ENCODE results near the gene FIP1L1. TPM values are rescaled to one million over a fixed set of nuclear protein-coding genes. Genes with fewer than 3 reads are reported as not detected.

FIP1L1 gene
- total and polyA plus RNA-seq, 9 donors: 50.1 to 67.9 (median 64.4) TPM

DNA sequence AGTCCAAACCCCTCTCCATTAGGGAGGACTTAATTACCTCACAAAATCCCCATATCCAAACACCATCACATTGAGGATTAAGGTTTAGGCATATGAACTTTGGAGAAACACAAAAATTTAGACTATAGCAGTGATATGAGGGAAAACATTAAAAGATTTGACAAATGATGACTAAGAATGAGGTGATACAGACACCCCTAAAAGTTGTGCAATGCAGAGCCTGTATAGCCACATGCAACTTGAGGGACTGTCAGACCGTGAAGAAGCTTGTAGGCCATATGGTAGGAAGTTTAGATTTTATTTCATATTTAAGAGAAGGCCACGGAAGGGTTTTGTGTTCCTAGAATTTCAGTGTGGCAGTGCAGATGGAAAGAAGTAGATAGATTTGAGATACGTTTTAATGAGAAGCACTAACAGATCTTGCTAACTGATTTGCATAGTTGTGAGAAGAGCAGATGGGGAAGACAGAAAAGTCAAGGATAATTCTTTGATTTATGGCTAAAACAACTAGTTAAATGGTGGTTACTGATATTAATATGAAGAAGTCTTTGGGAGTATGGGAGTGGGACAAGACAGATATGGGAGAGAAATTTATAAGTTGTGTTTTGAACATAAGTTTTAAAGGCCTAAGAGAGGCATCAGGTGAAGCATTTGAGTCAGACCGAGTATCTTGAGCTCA is 5.5 kb upstream of the FIP1L1 start:
- Histone ChIP-seq H3K4me3 (no peak overlapping the region), H3K27me3 (no peaks in the 10 kb centered on the region), H3K27ac (no peak overlapping the region), H3K4me1 (ENCODE audit: insufficient read depth) (no peaks in the 10 kb centered on the region), H3K36me3 (no peaks in the 10 kb centered on the region), H3K9me3 (no peaks in the 10 kb centered on the region)
- TF ChIP-seq EP300 (IDR thresholded peaks at IDR 0.05): no peak
- TF ChIP-seq, protein P1, sequence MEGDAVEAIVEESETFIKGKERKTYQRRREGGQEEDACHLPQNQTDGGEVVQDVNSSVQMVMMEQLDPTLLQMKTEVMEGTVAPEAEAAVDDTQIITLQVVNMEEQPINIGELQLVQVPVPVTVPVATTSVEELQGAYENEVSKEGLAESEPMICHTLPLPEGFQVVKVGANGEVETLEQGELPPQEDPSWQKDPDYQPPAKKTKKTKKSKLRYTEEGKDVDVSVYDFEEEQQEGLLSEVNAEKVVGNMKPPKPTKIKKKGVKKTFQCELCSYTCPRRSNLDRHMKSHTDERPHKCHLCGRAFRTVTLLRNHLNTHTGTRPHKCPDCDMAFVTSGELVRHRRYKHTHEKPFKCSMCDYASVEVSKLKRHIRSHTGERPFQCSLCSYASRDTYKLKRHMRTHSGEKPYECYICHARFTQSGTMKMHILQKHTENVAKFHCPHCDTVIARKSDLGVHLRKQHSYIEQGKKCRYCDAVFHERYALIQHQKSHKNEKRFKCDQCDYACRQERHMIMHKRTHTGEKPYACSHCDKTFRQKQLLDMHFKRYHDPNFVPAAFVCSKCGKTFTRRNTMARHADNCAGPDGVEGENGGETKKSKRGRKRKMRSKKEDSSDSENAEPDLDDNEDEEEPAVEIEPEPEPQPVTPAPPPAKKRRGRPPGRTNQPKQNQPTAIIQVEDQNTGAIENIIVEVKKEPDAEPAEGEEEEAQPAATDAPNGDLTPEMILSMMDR (IDR thresholded peaks at IDR 0.05): no peak
- TF ChIP-seq POLR2A (IDR thresholded peaks at IDR 0.05): no peak
- WGBS, 3 donors: 74 to 82% (median 82%) methylated on average over 4 of the region's 4 CpGs
- intact Hi-C loops (cut with DNase I): loop anchor here in 1 of 4 donors (10.0 kb wide), 1 partner anchor 357 kb away; no protein-coding TSS in a partner anchor
- no peak for DNase-seq

DNA sequence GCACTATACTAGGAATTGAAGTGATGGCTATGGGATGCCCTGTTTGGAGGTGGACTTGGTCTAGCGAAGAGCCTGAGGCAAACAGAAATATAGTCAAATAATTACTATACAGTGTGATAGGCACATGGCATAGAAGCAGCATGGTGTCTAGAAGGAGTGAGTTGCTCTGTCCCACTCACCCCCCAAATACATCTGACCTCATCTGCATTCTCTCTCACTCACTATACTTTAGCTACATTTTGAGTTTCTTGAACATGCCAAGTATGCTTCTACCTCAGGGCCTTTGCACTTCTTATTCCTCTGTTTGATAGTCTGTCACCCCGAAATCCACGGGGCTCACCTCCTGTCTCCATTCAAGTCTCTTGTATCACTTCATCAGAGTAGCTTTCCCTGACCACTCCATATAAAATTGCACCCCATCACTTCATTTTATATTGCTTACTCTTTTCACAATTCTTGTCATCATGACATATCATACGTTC is 2.6 kb upstream of the FIP1L1 start:
- no peak overlapping the region for H3K4me3 ChIP-seq
- 78 to 81% (median 79%) methylated on average over 4 of the region's 4 CpGs for WGBS, 3 donors
- intact Hi-C loops (cut with DNase I): loop anchor here in 1 of 4 donors (10.0 kb wide), 1 partner anchor 360 kb away; no protein-coding TSS in a partner anchor
- DNase-seq: no peak
- H3K27ac ChIP-seq: no peak overlapping the region
- no peaks in the 10 kb centered on the region for H3K36me3 ChIP-seq
- H3K4me1 ChIP-seq (ENCODE audit: insufficient read depth): peaks cover under 1% of the 10 kb centered on the region
- no peaks in the 10 kb centered on the region for H3K27me3 ChIP-seq
- H3K9me3 ChIP-seq: no peaks in the 10 kb centered on the region
- TF ChIP-seq POLR2A (IDR thresholded peaks at IDR 0.05) (no peak), EP300 (IDR thresholded peaks at IDR 0.05) (no peak)
- TF ChIP-seq, protein P1 (IDR thresholded peaks at IDR 0.05): no peak

DNA sequence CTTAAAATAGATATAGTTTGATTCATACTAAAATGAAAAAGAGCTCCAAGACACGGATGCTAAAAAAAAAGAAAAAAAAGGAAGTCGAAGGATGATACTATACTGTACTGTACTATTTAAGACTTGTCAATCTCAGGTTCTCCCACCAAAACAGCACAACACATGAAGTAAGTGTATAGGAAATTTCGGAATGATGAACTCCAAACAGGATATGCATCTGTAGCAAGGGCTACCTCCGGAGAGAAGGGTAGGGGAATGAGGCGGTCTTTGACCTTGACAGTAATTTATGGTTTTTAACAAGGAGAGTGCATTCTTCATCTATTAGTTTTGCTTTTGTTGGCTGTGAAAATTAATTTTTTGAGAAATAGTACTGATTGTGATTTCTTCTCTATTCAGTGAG is 541 bp upstream of the FIP1L1 start:
- DNase-seq: no peak
- H3K9me3 ChIP-seq: no peaks in the 10 kb centered on the region
- 19 to 22% (median 19%) methylated on average over 5 of the region's 5 CpGs for WGBS, 3 donors
- intact Hi-C loops (cut with DNase I): loop anchor here in 1 of 4 donors (10.0 kb wide), 1 partner anchor 362 kb away; no protein-coding TSS in a partner anchor
- TF ChIP-seq EP300 (IDR thresholded peaks at IDR 0.05): no peak
- TF ChIP-seq POLR2A (IDR thresholded peaks at IDR 0.05): no peak
- TF ChIP-seq, protein P1 (IDR thresholded peaks at IDR 0.05): no peak
- no peaks in the 10 kb centered on the region for H3K27me3 ChIP-seq
- H3K4me3 ChIP-seq: peak overlapping the region; percentile 96
- peaks cover 3% of the 10 kb centered on the region for H3K4me1 ChIP-seq (ENCODE audit: insufficient read depth)
- no peaks in the 10 kb centered on the region for H3K36me3 ChIP-seq
- H3K27ac ChIP-seq: peak overlapping the region in 1 of 2 donors; percentile 85

- Histone ChIP-seq H3K27ac (peak overlapping the region; percentile 42 to 85), H3K4me1 (ENCODE audit: insufficient read depth) (peaks cover 3% of the 10 kb centered on the region), H3K36me3 (no peaks in the 10 kb centered on the region), H3K27me3 (no peaks in the 10 kb centered on the region), H3K9me3 (no peaks in the 10 kb centered on the region), H3K4me3 (peak overlapping the region; percentile 96)
- no peak for DNase-seq
- WGBS, 3 donors: 0% methylated on average over 10 of the region's 10 CpGs
- intact Hi-C loops (cut with DNase I): loop anchor here in 1 of 4 donors (10.0 kb wide), 1 partner anchor 363 kb away; no protein-coding TSS in a partner anchor
- no peak for TF ChIP-seq POLR2A (IDR thresholded peaks at IDR 0.05)
- no peak for TF ChIP-seq EP300 (IDR thresholded peaks at IDR 0.05)
- TF ChIP-seq, protein P1 (IDR thresholded peaks at IDR 0.05): no peak
Observed at GRCh38 chr4:53378171-53378482, 686 bp downstream of the FIP1L1 start.

Measured in ovary (tissue), 9 donors.